GM21390 (cell line): ENCODE data around the gene NLGN1.
"Not testable (repeated sequence)": the region's sequence is repeated elsewhere in the genome, so short reads cannot be mapped to it uniquely, and the experiment has no call there.

Source experiments
- ATAC-seq: cut with Tn5 transposase; IDR thresholded peaks from one replicate; pipeline ENCODE4 v1.9.1; 2021; ENCODE audit not compliant: unreplicated experiment

NLGN1 gene

DNA sequence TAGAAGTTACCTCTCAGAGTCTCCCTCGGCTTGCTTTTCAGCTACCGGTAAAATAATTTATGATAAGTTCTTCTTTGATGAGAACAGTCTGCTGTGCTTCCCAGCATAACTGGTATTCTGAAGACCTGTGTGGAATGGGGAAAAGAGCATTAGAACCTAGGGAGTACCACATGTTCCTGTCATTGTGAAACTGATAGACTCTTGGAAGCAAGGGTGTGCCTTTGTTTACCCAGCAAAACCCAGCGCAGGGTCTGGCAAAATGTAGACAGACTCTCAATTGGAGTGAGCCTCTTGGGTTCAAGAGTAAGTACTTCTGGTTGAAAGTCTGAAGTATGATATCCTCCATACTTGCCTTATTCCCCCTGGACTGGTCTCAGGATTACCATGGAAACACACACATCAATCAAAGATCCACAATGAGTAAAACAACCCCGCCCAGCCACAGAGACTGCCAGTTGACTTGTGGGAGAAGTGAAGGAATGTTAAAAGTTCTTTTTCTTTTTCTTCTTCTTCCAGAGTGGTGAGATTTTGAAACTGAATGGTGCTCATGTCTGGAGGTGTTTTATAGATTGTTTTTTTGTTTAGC is 809.2 kb downstream of the NLGN1 start:
- ATAC-seq, result no peak

DNA sequence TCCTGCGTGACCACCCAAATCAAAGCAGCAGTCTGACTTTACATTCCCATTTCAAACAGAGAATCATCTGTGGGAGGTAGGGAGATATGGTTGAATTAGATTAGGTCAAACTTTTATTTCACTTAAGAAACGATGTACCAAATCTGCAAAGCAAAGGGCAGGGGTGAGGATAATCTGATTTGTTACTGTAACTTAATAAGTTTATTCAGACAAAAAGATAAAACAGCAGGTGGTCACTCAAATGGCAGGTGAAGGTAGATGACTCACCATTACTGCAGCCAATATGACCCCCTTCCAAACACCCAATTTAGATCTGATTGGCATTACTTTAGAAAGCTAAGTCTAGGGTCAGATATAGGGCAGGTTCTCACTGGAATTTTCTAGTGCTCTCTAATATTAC is 810.6 kb downstream of the NLGN1 start:
- no peak for ATAC-seq

DNA sequence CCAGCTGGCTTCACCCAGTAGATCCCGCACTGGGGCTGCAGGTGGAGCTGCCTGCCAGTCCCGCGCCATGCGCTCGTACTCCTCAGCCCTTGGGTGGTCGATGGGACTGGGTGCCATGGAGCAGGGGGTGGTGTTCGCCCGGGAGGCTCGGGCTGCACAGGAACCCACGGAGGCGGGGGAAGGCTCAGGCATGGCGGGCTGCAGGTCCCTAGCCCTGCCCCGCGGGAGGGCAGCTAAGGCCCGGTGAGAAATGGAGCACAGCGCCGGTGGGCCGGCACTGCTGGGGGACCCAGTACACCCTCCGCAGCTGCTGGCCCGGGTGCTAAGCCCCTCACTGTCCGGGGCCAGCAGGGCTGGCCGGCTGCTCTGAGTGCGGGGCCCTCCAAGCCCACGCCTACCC is 814.4 kb downstream of the NLGN1 start:
- ATAC-seq, result not testable (repeated sequence)

DNA sequence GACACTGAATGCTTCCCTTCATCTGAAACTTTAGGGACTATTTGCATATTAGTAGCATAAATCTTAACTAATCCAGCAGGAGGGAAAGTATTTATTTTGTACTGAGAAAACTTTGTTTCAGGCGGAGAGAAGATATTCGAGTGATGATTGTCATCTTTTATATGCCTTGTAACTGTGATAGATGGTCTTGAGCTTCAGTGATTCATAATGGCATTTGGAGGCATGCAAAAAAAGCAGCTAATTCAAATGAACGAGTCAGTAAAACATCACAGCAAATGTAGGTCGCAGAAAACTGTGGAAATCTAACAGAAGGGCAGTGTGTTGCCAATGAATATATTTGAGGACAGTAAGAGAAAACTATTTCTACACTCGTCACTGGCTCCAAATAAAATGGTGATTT is 817.9 kb downstream of the NLGN1 start:
- ATAC-seq, result no peak

DNA sequence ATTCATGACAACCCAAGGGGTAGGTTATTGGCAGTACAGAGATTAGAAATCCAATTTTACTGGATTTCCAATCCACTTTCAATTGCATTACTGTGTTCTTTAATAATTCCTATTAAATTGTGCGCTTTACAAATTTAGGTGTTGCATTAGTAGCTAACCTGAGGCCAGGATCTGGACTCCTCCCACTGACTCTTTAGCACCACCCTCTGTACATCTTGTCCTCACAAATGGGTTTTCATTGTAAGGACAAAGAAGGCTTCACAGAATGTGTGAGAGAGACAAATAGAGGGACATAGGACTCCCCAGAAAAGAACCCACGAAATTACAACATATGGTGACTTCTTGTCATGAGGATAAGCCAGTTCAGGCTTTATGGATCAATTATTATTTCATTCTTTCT is 818.5 kb downstream of the NLGN1 start:
- ATAC-seq, result no peak

DNA sequence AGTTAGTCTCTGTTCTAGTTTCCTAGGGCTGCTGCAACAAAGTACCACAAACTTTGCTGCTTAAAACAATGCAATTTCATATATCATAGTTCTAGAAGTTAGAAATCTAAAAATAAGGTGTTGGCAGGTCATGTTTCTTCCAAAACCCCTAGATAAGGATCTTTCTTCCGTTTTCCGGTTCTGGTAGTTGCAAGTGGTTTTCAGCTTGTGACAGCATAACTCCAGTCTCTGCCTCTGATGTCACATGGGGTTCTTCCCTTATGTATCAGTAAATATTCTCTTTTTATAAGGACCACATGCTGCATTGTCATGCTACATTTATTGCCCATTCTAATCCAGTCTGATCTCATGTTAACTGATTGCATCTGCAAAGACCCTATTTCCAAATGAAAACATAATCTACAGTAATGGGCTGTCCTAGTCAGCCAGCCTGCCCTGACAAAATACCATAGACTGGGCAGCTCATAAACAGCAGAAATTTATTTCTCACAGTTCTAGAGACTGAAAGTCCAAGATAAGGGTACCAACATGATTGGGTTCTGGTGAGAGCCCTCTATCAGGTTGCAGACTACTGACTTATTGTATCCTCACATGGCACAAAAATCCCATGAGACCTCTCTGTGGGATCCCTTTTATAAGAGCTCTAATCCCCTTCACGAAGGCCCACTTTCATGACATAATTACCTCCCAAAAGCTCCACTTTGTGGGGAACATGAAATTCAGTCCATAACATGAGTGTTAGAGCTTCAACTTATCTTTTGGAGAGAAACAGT is 819.6 kb downstream of the NLGN1 start:
- ATAC-seq, result no peak

DNA sequence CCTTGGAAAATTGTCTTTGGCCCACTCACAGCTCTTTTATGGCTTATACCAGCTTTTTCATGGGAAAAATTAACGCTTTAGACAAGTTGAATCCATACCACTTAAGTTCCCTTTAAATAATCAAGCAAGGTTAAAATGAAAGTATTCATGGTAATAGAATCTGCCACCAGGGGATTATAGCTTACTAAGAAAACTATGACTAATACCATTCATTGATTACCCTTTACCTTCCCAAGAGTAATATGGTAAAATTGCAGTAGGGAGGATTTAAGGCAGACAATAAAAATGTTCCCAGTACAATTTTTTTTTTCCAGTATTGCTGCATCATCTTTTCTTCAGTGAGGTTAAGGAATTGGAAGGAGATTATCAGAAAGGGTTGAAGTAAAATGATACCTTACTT is 820.5 kb downstream of the NLGN1 start:
- ATAC-seq, result no peak

DNA sequence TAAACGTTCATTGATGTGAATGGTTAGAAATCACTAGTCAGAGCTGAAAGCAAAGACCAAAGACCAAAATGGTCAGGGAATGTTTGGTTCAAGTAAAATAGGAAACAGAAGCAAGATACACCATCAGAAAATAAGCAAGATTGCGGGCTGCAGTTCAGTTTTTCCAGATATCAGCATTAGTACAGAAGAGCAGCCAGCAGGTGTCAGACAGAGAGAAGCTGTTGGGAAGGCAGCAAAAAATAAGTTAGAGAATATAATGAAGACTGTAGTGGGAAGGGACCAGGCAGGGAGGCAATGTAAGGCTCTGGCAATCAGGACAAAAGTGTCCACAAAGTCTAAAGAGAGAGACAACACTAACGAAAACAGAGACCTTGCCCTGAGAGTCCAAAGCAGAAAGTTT is 822.2 kb downstream of the NLGN1 start:
- no peak for ATAC-seq

DNA sequence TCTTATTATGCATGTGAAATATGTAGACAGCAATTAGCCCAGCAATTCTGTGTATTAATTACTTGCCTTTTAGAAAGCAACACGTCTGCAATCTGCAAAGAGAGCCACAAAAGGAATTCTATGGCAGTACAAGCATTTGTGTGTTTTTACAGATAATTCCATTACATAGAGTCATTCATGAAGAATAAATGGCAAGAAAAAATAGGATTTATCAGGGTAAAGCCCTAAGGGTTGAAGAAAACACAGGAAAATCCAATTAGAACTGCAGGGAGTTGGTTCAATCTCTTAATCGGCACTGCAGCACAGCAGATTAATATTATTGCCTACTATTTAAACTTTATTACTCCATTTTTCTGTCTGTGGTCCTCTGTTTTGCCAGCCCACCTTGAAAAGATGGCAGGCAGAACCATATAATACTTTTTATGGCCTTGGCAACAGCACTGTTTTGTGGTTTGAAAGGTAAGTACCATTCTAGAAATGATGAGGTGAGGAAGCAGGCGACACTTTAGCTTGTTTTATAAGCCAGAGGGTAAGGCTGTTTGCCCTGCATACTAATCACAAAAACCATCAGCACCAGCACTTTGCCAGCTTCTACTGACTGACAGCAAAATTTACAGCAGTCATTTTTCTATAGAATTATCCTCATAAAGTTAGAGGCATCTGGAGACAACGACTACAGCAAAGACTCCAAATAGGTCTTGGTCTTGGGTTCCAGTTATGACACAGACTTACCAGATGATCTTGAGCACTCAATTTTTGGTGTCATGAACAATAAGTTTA is 823.4 kb downstream of the NLGN1 start:
- ATAC-seq, result no peak

DNA sequence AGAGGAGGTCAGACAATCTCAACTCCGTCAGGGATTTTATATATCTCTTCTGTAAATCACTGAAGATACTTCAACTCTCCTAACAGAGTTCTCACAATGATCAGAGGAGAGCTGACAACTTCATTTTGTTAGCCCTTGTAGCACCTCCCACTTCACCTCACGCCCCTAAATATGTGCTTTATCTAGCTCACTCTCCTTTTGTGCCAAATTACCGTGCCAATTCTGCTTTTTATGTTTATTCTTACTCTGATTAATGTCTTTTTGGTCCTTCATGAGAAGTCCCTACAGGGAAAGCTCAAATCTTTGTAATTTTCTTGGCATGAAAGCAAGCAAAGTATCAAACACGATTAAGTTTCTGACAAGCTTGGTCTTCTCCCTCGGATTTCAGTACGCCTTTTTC is 825.5 kb downstream of the NLGN1 start:
- ATAC-seq, result no peak

DNA sequence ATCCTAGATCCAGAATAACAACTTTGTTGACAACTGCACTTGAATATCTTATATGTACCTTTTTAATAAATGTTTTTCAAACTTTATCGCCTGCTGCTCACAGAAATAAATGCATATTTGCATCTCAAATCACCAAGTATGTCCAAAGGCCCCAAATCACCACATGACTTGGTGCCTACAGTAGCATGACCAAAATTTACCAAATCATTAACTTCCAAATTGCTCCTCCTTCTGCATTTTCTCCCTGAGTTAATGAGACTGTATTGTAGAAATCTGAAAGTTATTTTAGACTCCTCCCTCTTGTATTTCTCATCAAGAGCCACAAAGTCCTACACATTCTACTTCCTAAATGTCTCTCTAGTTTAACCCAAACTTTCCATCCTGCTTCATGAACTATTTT is 826.1 kb downstream of the NLGN1 start:
- no peak for ATAC-seq

DNA sequence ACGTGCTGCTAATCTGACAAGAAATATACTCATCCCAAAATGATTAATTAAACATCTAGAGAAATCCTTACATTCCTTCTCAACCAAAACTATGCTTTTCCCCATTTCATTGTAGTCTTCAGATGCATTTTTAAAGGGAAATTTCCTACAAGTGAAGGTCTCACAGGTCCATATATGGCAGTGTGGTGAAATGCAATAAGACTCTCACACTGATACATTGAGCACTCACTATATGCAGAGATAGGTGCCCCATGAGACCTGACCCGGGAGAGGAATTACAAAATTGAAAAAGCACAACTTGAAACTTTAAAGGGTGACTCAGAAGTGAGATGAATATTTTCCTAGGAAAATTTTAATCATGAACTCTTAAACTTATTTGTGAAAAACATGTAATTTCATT is 832.4 kb downstream of the NLGN1 start:
- no peak for ATAC-seq

DNA sequence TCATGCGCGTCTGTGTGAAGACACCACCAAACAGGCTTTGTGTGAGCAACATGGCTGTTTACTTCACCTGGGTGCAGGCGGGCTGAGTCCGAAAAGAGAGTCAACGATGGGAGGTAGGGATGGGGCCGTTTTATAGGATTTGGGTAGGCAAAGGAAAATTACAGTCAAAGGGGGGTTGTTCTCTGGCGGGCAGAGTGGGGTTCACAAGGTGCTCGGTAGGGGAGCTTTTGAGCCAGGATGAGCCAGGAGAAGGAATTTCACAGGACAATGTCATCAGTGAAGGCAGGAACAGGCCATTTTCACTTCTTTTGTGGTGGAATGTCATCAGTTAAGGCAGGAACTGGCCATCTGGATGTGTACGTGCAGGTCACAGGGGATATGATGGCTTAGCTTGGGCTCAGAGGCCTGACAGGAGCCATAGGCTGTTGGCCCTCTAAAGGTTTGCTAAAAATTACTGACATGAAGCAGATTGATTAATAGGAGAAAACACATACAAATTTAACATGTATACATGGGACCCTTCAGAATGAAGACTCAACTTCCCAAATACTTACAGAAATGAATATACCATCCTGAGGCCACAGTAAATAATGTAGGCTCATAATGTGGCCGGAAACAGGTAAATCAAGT is 834.6 kb downstream of the NLGN1 start:
- ATAC-seq, result not testable (repeated sequence)

DNA sequence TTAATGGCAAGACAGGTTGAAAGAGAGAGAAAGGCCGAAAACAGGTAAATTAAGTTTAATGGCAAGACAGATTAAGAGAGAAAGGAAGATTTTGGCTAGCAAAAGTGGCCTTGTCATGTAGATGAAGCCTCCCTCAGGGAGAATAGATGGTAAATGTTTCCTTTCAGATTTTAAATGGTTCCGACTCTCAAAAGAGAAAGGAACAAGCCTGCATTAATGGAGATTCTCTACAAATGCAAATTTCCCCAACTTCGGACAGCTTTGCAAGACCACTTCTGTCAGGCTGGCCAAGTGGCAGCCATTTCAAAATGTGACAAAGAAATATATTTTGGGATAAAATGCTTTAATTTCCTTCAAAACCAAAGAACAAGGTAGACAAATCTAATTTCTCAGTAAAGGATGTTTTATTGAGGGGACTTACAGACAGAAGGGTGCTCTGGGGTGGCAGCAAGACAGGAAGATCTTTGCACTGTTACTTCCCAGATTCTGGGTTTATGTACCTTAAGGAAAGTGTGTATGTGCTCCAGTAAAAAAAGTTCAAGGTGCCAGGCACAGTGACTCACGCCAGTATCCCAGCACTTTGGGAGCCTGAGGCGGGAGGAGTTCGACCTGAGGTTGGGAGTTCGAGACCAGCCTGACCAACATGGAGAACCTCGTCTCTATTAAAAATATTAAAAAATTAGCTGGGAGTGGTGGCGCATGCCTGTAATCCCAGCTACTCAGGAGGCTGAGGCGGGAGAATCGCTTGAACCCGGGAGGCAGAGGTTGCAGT is 835.3 kb downstream of the NLGN1 start:
- no peak for ATAC-seq

DNA sequence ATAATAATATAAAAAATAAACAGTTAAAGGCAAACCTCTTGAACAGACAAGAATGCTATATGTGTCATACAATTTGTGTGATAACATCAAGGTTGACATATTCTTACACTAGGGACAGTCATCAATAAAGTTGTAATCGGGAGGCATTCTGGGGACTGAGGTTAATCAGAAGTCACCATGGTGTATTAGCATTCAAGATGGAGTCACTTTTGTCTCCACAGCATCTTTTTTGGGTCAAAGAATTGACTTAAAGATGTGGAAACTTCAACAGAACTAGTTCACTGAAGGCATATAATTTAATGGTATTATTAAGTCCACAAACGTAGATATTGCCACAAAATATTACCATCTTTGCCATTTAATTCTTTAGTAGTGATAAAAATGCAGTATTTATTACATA is 836.0 kb downstream of the NLGN1 start:
- ATAC-seq, result no peak

DNA sequence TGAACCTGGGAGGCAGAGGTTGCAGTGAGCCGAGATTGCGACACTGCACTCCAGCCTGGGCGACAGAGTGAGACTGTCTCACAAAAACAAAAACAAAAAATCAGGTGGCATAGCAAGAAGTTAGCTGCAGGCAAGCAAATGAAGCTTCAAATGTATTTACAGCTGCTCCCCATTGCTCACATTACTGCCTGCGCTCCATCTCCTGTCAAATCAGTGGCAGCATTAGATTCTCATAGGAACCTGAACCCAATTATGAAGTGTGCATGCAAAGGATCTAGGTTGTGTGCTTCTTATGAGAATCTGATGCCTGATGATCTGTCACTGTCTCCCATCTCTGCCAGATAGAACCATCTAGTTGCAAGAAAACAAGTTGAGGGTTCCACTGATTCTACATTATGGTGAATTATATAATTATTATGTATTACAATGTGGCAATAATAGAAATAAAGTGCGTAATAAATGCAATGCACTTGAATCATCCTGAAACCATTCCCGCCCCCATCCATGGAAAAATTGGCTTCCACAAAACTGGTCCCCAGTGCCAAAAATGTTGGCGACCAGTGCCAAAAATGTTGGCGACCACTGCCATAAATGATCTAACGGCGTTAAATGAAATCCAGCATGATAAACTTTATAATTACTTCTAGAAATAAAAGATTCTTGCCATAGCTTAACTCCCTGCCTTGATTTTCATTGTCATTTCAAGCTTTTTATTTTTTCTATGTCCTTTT is 844.9 kb downstream of the NLGN1 start:
- no peak for ATAC-seq

DNA sequence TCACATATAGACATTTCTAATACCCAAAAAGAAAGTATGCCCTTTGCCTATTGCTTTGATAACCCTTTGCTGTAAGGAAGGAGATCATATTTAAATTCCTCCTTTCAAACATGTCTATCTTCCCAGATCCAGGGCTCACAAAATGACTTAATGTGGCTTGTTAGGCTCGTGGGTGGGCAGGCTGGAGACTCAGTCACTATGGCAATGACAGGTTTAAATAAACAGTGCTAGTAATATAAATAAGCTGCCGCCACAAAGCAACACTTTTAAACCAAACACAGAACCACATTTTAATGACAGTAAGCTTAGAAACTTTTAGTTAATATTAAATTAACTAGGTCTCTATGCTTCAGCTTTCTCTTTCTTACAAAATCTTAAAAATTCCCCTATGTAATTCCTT is 845.6 kb downstream of the NLGN1 start:
- no peak for ATAC-seq

DNA sequence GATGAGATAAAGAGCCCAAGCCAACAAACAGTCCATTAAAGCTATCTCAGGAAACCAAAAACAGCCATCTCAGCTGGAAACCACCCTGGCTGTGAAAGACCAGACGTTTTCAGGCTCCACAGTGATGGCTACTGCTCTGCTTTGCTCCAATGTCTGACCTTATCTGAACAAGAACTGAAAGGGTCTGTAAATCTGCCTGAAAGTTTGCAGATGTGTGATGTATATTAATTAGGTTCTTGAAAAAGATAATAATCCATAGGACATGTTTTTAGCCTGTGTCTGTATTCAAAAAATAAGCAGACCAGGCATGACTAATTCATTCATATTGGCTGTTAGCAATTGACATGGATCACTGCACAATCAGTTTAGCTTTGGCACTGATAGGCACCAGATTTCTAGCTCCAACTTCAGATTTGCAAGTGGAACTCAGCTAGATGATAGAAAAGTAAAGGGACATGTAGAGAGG is 850.2 kb downstream of the NLGN1 start:
- no peak for ATAC-seq

DNA sequence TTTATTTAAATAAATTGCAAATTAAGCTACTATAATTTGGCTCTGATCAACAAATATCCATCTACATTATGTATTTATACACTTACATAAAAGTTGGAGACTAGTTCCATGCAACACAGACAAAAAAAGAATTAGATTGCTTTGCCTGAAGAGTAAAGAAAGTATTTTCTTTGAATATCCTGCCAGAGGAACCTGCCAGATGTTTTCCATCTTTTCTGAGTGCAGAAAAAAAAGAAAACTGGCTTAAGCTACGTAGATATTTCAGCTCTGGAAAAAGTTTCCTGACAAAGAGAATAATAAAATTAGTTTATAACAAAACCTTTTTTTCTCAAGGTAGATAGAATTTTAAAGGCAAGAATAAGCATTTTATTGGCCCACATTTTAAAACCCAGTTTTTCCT is 854.1 kb downstream of the NLGN1 start:
- no peak for ATAC-seq

DNA sequence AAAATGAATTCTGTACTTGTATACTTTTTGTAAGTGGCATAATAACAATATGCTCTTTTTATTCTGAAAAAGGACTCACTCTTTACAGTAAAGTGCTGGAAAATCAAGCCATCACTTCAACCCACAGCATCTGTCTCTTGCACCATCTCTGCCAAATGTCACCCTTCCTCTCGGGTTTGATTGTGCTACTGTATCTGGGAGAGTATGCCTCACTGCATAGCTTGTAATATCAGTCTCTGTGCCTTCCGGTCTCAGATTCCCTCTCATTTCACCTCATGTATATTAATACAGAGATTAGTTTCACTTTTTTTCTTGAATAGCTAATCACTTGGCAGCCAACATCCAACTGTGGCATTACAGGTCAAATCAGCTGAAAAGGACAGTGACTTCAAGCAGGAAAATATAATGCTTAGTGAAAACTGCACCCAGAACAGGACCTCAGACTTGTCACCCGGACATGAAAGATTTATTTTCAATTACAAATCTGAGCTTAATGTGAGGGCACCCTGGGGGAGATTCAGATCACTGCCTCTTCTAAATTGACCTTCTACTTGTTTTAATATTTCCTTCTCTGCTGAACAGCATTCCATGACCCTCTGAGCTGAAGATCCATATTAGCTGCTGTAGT is 855.8 kb downstream of the NLGN1 start:
- no peak for ATAC-seq
